GM18909 (cell line): Measurements from ENCODE around the gene PCSK5.

Experiments used
- ATAC-seq: cut with Tn5 transposase; IDR thresholded peaks from one replicate; pipeline ENCODE4 v1.9.1; 2021; ENCODE audit warnings: mild to moderate bottlenecking; ENCODE audit not compliant: unreplicated experiment, poor library complexity

The PCSK5 gene

GRCh38 chr9:75995066-75995465, 104.6 kb downstream of the PCSK5 start:
- ATAC-seq, result no peak

GRCh38 chr9:75996726-75997125, 106.3 kb downstream of the PCSK5 start:
- ATAC-seq, result no peak

DNA sequence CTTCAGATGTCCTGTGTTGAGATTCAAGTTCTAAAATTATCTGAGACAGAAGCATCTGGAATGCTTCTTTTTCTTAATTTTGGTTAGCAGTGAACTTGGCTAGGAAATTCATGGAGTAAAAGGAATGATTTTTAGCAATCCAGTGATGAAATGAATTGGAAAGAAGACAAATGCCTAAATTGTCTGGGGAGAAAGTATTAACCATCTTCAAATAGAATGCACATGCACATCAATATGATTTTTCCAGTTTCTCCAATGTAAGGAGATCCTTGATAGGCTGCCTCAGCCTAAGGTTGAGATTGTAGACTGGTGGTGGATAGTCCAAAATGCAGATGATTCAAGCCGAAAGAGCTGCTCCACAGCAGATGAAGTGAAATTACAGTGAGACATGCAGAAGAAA, 106.7 kb downstream of the PCSK5 start:
- ATAC-seq, result no peak

GRCh38 chr9:75998096-75998780, 107.8 kb downstream of the PCSK5 start:
- ATAC-seq, result no peak

GRCh38 chr9:76001459-76001858, 111.0 kb downstream of the PCSK5 start:
- no peak for ATAC-seq

DNA sequence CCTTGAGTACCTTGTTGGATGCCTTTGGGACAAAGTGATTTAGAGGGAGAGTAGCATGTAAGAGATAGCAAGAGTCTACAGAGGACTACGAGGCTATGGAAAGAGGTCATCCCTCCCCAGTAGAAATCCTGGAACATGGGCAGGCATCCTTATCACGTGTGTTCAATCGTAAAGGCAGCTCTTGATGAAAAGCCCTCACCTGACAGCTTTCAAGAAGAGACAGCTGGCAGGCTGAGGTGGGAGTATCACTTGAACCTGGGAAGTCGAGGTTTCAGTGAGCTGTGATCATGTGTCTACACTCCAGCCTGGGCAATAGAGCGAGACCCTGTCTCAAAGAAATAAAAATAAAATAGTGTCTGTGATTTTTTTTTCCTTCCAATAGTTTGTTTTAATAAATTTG, 112.6 kb downstream of the PCSK5 start:
- no peak for ATAC-seq

GRCh38 chr9:76004526-76004925, 114.1 kb downstream of the PCSK5 start:
- no peak for ATAC-seq

GRCh38 chr9:76007935-76008334, 117.5 kb downstream of the PCSK5 start:
- ATAC-seq, result no peak

GRCh38 chr9:76013809-76014208, 123.3 kb downstream of the PCSK5 start:
- ATAC-seq, result no peak

GRCh38 chr9:76018235-76018634, 127.8 kb downstream of the PCSK5 start:
- no peak for ATAC-seq

- ATAC-seq, result no peak
Observed at GRCh38 chr9:76018761-76019160, 128.3 kb downstream of the PCSK5 start.

DNA sequence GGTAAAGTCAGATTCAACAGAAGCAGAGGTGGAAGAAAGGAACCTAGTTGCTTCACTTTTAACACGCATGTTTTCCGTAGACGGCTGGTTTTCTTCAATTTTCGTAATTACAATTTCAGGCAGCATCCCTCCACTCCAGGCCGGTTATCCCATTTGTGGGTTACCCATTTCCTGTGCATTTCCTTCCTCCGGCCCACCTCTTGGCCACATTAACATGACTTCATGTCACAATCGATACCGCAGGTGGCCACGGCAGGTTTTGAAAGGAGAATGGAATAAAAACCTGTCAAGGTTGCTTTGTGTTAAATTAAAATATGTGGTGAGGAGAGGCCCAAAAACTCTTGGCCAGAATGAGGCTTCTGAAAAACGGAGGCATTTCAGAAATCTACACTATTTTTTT, 130.2 kb downstream of the PCSK5 start:
- ATAC-seq, result no peak

GRCh38 chr9:76022317-76022716, 131.8 kb downstream of the PCSK5 start:
- ATAC-seq, result no peak

DNA sequence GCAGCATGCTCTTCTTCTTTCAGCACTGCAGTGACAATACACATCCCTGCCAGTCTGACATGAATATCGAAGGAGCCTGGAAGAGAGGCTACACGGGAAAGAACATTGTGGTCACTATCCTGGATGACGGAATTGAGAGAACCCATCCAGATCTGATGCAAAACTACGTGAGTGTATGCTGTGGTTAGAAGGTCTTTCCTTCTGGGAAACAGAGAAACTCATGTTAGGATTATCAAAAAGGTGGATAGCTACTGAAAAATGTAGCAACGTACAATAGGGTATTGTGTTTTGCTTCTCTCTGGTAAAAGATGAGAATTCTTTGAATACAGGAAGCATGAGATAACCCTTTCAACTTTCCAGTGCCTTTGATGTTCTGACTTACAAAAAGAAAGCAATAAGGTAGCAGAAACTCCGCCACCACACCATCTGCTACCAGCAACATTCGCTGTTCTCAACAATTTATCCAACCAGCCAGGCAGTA, 133.3 kb downstream of the PCSK5 start:
- ATAC-seq, result no peak

DNA sequence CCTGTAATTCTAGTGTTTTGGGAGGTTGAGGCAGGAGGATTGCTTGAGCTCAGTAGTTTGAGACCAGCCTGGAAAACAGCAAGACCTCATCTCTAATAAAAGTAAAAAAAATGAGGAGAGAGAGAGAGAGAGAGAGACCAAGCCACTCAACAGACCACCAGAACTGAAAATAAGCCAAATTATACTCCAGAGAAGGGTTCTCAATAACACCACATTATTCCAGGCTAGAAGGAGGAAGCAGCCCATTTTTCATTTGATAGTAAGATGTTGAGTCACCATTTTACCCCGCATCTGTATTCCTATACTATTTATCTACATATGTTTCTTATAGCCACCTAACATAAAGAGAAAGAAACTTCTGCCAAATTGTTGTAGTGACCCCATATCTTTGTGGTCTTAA, 134.8 kb downstream of the PCSK5 start:
- no peak for ATAC-seq

DNA sequence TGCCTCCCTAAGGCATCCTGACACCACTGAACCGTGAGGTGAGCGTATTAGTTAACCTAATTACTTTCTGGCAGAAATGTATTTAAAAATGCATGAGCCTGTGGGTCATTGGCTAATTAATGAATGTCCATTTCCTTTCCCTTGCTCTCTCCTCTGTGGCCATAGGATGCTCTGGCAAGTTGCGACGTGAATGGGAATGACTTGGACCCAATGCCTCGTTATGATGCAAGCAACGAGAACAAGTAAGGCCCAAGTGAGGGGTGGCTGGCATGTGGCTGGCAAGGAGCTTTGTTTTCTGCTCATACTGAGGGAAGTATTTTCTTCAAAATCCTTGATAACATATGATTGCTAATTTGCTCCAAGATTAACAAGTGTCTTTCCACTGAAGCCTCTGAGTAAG, 136.3 kb downstream of the PCSK5 start:
- no peak for ATAC-seq

- no peak for ATAC-seq
Observed at GRCh38 chr9:76027416-76027815, 136.9 kb downstream of the PCSK5 start.

GRCh38 chr9:76027861-76028260, 137.4 kb downstream of the PCSK5 start:
- no peak for ATAC-seq

DNA sequence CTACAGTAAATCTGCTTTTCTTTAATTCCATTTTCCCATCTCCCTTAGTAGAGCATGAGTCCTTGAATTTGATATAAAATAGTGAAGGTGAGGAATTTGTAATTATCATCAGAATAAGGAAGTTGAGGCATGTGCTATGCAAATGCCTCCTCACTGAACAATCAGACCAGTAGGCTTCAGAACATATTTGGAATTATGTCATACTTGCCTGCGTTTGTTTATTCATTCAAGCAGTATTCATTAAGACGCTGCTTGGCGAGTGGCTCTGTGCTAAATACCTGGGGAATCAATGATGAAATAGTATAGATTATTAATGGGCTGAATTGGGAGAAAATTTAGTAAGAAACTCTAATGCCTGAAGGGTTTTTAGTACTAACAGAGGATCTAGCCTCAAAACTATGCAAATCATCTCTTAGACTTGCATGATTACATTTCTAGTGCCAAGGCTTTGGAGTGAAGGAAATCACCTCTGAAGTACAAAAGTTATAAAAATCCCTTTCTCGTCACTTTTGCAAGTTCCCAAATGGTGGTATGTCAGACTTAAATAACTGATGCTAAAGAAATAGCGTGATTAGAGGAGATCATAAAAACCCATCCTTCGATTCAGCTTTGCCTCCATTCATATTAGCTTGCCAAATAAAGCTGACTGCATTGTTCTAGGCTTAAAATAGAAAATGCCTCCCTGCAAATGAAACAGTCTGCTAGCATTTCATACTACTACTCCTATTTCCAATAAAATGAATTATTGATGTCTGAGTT, 141.7 kb downstream of the PCSK5 start:
- ATAC-seq, result no peak

DNA sequence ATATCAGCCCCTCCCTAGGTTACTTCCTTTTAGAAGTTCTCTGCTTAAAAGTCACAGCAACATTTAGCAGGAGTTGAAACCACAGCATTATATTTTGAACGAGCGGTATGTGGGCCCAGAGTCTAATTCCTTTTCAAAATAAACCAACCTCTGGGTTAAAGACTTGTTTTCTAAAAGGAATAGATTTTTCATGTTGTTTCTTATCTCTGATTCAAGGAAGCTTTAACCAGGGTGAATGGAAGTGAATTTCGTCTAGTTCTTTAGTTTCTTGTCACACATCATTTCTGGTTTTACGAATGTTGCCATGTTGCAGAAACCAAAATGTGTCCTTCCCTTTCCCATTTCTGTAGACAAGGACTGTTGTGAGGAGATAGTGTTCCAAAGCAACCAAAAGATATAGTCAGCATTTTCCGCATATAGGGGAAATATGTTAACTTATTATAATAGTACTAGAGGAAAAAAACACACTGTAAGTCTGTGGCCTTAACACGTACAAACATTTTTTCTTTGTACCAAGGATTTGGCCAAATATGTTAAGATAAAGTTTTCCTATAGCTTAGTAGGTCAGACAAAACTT, 142.4 kb downstream of the PCSK5 start:
- no peak for ATAC-seq

GRCh38 chr9:76034049-76034448, 143.6 kb downstream of the PCSK5 start:
- no peak for ATAC-seq

DNA sequence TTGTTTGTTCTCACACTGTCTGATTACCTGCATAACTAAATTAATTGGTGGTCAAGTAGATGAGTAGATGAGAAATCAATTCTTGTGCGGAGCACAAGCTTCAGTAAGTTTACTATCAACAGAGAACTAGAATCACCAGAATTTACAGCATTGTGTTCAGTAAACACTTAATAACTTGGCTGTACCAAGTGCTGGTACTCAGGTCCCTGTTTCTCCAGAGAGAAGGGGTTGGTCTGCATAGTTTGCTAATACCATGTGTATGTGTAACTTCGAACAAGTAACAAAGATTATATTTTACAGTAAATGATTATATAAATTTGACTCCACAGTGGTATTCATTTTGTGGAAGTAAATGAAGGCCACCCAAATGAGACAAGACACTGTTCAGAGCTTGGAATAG, 146.3 kb downstream of the PCSK5 start:
- ATAC-seq, result no peak
